GM18858 (cell line): ENCODE data around the gene APBB2.

Experiments used
- ATAC-seq: cut with Tn5 transposase; IDR thresholded peaks from one replicate; pipeline ENCODE4 v1.9.1; 2021; ENCODE audit not compliant: unreplicated experiment

APBB2 gene

DNA sequence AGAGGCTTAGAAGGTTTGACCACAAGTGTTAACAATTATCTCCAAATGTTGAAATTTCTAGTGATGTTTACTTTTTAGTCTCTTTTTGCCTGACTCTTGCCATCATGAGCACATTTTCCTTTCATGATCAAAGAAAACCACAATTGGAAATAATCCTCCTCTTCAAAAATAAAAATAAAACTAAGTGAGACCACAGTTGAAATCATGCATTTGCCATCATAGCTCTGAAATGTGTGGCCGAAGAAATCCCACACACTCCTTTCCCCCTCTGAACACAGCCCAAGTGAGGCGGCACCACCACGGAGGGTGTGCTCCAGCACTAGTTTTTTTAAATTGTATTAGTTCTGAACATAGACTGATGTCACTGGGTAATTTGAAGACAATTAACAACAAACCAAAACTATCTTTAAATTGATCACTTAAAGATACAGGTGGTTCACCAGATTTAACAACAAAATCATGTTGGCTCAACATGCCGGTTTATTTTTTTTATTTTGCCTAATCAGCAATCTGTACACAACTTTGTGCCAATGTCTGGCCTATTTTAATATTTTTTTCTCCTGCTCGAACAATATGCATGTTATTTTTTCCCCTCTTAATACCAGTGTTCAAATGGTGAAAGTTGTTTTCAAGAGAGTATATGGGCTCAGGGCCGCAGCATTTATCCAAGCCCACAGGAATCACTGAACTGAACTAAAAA lies 17.6 kb downstream of the APBB2 start:
- no peak for ATAC-seq

DNA sequence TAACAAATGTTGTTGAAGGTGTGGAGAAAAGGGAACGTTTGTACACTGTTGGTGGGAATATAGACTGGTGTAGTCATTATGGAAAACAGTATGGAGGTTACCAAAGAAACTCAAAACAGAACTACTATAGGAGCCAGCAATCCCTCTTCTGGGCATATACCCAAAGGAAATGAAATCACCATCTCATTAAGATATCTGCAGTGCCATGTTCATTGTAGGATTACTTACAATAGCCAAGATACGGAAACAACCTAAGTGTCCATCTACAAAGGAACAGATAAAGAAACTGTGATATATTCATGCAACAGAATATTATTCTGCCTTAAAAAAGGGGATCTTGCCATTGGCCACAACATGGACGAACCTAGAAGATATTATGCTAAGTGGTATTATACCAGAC lies 22.2 kb downstream of the APBB2 start:
- no peak for ATAC-seq

DNA sequence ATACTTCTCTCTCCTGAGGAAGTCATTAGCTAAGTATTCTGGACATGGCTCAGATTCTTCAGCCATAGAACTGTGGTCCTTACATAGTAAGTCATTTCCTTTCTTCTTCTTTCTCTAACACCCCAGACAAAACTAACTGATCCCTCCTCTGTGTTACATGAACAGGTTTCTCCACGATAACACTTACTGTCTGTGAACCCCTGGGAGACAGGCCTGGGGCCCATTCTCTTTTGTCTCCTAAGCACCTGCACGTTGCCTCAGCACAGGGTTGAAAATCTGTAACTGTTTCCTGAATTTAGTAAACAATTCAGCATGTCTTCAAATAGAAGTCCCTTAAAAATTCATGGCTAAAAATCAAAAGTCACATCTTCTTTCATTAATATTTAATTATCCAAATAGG lies 24.7 kb downstream of the APBB2 start:
- no peak for ATAC-seq

DNA sequence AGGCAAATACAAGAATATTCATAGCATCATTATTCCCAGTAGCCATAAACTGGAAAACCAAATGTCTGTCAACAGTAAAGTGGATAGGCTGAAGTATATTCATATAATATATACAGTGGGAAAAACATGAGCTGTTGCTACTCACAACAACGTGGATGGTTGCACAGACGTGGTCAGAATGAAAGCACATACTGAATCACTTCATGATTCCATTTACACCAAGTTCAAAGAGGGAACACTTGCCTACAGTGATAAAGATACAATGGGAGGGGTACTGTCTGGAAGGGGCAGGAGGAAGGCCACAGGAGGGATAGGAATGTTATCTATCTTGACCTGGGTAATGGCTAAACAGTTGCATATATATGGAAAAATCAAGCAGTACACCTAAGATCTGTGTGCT lies 25.3 kb downstream of the APBB2 start:
- ATAC-seq = peak; percentile 52

DNA sequence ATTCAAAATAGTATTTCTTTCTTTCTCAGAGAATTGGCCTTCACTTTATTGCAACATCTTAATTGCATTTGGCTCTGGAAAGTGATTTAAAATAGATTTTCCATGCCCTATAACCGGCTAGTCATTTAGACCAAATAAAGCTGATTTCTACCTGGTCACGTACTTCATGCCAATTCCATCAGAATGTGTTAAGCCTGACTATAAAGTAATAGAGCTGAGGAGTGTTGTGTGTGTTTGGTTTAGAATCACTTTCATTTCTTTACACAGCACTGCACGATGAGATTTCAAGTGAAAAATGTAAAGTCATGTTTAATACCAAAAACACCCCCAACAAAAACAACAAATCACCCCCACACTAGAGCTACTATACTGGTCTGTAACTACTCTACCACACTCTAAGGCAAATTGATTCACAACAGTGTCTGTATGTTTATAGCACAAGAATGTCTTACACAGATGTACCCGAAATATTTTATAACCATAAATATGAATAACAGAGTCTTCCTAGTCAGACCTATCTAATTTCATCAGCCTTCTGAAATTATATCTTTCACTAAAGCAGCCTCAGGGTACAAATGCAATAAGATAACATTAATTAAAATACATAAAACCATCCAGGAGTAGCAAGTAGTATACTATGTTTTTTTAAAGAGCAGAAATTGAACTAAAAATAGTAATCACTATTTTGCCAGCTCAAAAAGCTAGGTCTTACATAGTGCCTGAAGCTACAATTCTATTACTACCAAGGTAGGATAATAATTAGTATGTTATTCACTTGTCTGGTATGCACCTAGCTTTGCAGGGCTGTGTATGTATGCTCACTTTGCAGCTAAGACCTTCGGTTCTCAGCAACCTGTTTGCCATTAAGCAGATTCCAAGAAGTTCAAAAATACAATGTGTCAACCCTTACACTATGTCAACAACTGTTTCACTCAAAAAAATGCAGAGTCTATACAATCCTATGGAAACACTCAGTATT lies 28.4 kb downstream of the APBB2 start:
- no peak for ATAC-seq

DNA sequence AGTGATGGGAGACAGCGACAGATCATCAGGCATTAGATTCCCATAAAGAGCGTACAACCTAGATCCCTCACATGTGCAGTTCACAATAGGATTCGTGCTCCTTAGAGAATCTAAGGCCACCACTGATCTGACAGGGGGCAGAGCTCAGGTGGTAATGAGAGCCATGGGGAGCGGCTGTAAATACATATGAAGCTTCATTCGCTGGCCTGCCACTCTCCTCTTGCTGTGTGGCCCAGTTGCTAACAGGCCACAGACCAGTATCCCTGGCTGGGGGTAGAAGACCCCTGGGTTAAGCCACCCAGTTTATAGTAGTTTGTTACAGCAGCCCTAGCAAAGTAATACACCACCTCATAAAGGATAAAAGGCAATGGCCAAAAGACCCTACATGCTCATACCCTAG lies 30.3 kb downstream of the APBB2 start:
- ATAC-seq = no peak

DNA sequence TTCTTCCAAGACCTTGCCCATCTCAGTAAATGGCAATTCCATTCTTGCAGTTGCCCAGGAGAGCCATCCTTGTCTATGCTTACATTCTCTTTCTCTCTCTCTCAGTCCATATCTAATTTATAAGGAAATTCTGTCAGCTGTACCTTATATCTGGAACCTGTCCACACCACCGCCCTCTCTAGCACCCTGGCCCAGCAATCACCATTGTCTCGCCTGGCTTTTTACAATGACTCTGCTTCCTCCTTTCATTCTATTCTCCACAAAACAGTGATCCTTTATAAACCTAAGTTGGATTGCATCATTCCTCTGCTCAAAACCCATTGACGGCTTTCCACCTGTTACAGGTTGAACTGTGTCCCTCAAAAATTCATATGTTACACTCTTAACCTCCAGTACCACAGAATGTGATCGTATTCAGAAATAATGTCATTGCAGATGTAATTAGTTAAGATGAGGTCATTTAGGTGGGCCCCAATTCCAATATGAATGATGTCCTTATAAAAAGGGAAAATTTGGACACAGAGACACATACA lies 31.3 kb downstream of the APBB2 start:
- ATAC-seq = no peak

DNA sequence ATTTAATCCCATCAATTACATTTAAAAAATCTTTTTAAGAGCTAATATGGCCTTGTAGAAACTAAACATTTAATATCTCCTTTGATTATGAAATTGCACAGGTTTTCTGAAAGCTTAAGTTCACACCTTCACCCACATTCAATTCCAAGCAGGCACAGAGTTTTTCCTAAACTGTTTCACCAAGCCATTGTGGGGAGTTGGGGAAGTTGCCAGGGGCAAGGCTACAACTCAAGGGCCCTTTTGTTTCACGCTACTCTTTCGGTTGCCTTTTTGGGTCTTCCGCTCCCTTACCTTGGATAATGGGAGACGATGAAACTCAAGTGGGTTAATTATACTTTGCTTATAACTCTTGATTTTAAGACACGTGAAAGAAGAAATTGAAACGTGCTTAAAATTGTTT lies 33.3 kb downstream of the APBB2 start:
- no peak for ATAC-seq

DNA sequence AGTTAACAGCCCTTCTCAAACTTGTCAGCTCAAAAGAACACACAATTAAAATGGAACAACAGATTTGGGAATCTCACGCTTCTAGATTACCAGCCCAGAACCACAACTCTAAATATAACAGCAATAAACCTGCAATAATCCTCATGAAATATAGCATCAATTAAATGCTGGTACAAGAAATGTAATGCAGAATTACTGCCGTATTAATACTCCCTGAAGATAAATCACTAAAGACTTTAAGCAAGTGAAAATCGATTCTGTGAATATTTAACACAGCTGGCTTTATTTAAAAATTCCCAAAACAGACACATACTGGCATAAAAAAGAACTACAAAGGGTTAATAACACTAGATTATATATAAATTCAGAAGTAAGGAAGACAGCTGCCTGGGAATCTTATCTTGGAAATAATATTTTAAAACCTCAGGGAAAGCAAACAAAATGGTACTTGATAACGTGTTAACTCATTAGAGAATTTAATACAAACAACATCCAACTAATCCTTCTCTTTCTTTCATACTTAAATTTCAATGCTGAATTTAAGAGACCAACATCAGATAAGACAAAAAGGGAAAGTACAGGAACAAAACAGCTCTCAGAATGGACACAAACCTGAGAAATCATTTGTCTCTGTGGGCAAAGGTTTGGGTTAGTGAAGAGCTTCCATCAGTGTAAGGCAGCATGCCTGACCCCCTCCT lies 34.7 kb downstream of the APBB2 start:
- no peak for ATAC-seq

DNA sequence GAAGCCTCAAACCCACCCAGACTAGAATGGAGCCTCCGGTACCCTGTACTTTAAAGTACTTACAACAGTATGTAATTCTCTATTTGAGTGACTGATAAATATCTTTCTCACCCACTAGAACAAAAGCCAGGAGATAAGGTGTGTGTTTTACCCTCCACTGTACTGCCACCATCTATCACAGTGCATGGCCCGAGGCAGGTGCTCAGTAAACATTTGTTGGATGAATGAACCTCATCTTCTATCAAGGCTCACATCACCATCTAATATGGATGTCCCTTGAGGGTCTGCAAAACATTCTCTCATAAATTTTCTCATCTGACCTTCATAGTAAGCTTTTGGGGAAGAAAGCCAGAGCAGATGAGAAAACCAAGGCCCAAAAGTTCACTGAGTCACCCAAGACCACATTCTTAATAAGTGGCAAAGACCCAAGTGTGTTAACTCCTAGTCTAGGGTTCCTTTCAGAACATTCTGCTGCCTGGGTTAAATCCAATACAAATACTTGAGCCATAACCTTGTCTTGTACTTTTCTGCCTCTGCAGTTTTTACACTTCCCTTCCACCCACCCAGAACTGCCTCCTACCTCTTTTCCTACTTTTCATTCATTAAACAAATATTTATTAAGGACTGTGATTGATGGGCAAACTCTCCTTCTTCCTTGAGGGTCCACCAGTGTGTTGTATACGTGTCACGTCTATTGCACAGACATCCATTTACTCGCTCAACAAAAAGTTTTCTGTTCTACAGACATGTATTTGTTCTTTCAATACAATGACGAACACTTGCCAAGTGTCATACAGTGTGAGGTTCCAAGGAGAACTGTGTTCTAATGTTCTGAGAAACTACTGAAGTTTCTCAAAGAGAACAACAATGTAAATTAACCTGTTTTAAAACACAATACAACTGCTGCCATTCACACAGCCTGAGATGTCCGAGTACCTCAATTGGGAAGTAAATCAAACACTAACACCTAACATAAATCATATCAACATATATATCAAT lies 35.7 kb downstream of the APBB2 start:
- no peak for ATAC-seq

DNA sequence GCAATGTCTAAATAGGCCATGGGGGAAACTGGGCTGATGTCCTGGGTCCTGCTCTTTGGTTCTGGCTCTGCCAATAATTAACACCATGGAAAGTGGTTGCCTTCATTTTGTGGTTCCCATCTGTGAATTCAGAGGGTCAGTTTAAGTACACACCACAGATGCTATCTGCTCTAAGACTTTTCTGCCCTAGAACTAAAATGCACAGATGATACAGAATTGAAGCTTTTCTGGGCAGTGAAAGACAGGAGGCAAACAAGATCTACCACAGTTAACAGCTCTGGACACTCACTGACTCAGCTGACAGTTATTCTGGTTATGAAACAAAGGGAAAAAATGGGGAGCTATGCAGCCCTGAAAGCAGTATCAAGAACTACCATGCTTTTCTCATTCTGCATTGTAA lies 37.3 kb downstream of the APBB2 start:
- ATAC-seq = no peak

DNA sequence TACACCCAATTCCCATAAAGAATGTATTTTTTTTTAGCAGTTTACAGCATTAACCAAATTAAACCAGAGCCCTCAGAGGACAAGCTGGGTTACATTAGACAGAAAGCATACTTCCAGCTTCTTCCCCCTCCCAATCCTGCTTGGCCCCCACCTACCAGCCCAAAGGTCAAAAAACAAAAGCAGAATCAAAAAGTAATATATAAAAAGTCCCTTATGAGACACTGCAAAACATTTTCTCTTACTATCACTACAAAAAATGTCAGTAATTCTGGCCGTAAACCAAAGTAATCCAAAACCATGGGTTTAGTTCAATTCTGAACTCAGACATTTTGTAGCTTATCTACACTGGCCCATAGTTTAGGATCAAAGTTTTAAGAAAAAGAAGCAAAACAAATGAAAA lies 38.0 kb downstream of the APBB2 start:
- ATAC-seq = no peak

DNA sequence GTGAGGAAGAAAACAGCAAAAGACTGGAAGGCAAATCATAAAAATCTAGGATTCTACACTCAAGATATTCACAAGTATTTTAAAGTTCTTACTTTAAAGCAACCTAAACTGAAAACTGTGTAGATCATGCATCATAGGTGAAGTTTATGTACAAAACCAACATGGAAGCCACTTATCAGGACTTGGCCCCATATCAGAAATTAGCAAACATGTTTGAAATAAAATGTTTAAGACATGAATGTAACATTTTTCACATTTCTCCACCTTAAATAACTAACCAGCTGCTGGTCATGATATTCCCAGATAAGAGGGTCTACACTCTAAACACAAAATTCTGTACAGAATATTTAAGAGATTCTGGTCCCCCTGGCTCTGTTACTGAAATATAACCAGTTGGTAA lies 38.5 kb downstream of the APBB2 start:
- no peak for ATAC-seq

DNA sequence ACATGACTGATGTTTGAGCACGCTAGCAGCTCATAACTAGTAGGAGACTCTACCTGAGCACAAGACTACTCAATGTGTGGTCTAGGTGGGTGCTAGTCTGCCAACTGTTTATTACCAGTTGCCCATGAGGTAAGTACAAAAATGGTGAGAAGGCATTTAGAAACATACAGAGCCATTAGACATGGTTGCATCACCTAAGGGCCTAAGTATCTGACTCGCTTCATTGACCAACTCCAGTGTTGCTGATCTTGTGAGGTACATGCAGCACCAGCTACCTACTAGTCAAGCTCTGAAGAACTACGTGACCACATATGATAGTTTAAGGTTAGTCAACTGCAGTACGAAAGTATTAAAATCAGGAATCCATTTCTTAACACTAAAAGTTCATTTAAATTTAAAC lies 39.9 kb downstream of the APBB2 start:
- no peak for ATAC-seq

DNA sequence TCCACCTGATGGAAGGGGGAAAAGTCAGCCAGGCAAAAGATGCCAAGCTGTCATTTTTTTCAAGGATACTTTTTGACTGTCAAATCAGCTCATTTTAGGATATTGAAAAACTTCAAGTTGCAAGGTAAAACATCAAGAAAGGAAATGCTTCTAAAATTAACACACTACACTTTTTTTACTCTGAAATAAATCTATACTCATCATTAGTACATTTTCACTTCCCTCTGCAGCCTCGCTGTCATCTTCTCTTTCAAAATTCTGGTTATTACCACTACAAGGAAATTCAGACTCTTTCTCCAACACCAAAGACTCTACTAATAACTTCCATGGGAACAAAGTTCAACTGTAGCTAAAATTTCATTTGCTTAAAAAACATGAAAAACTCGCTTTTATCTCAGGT lies 41.6 kb downstream of the APBB2 start:
- no peak for ATAC-seq

DNA sequence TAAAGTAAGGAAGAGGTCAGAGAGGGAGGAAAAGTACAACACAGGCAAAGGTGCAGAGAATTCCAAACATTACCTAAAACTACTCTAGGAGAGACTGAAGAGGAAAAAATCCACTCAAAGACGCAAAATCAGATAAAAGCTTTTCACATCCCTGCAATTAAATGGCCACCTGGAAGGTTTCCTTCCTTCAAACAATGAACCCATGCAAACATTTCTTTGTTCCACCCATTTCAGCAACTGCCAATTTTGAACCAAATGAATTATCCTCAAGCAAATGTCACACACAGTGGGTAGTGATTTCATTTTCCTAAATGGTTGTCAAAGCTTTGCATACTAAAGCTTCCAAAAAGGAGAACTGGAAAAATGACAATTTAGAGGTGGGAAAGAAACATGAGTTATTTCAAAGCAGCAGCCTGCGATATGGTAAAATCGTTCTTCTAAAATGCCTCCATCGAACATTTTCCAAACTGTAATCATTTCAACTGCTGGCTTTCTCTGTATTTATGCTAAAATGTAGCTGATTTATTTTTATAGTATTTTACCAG lies 45.0 kb downstream of the APBB2 start:
- no peak for ATAC-seq

DNA sequence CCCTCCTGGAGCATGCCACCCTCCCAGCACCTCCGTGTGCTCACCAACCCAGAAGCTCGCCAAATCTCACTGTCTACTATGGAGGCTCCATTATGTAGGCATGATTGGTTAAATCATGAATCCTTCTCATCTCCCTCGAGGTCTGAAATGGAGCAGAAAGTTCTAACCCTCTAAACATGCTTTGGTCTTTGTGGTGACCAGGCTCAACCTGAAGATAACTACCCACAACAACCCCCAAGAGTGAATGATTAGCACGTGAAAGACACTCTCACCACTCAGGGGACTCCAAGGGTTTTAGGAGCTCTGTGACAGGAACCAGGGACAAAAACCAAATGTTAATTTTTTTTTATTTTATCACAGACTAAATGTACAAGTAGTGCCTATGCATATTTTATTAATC lies 47.2 kb downstream of the APBB2 start:
- no peak for ATAC-seq

DNA sequence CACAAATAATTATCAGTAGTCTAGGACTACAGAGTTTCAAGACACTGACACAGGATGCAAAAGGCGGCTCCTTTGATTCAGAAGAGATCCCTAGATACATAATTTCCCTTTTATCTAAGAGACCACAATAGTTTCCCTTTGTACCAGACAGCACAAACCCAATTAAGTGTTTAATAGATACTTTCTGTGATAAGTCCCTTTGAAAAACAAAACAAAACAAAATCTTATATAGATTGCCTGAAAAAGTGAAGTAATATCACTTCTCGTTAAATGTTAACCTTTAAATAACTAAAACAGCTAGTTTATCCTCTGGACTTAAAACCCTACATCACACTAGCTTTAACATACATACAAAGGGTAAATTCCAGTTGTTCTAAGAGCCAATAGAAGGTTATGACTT lies 49.9 kb downstream of the APBB2 start:
- ATAC-seq = no peak

DNA sequence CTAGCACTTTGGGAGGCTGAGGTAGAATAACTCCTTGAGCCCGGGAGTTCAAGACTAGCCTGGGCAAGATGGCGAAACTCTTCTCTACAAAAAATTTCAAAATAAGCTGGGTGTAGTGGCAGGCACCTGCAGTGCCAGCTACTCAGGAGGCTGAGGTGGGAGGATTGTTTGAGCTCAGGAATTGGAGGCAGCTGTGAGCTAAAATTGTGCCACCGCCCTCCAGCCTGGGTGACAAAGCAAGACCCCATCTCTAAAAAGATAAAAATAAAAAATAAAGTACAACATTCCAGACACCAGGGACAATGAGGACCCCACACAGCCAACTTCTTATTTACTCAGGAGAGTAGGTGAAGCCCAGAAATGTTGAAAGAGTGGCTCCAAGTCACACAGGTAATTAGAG lies 53.0 kb downstream of the APBB2 start:
- ATAC-seq = no peak

DNA sequence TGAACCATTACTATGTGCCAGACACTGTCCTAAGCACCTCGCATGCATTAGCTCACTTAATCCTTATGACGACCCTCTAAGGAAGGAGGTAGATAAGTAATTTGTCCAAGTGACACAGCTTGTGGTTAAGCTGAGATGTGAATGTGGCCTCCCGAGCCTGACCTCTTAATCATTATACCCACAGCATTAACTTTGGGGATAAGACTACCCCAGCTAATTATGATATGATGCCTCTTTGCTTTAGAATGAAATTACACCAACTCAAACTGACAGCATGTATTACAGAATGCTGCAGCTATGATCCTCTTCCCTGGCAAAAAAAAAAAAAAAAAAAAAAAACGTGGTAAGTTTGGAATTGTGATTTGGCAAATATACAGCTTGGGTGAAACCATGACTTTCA lies 53.5 kb downstream of the APBB2 start:
- ATAC-seq = no peak
